ENCODE results near the gene ARHGDIG. TPM values are rescaled to one million over a fixed set of nuclear protein-coding genes. Genes with fewer than 3 reads are reported as not detected.

The ARHGDIG gene
- total and polyA plus RNA-seq, 2 experiments from 2014 or later, result 0.78 to 1.0 TPM

DNA sequence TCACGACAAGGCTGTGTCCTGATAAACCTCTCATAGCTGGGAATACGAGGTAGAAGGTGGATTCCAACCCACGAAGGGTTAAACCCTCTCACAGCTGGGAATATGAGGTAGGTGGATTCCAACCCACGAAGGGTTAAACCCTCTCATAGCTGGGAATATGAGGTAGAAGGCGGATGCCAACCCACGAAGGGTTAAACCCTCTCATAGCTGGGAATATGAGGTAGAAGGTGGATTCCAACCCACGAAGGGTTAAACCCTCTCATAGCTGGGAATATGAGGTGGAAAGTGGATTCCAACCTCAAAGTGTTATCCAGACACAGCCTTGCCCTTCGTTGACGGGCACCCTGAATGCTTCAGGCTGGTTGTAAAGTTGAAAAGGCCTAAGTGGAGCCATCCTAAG is 41.1 kb downstream of the ARHGDIG start:
- Histone ChIP-seq H3K27me3 (ENCODE audit: insufficient read depth) (no peaks in the 10 kb centered on the region), H3K4me1 (ENCODE audit: insufficient read depth) (peaks cover 7% of the 10 kb centered on the region; the same call in 1 of the 2 replicates), H2AFZ (no peak overlapping the region), H3K27ac (ENCODE audit: low read depth) (no peak overlapping the region), H4K20me1 (replicated peaks; ENCODE audit: insufficient read depth) (peaks cover 45% of the 10 kb centered on the region), H3K4me2 (no peak overlapping the region), H3K36me3 (ENCODE audit: insufficient read depth) (no peaks in the 10 kb centered on the region), H3K4me3 (no peak overlapping the region), H3F3A (replicated peaks; ENCODE audit: low read depth) (peaks cover 7% of the 10 kb centered on the region), H3K79me2 (replicated peaks; ENCODE audit: insufficient read depth) (peaks cover 94% of the 10 kb centered on the region), H3K9me2 (ENCODE audit: insufficient read depth) (no peaks in the 10 kb centered on the region)
- no peak for ATAC-seq
- no peaks in the 10 kb centered on the region for H3K9me3 Mint-ChIP-seq
- peaks cover 40% of the 10 kb centered on the region for H3K4me1 Mint-ChIP-seq
- H3K4me3 Mint-ChIP-seq, result no peak overlapping the region
- no peak overlapping the region for H3K27ac Mint-ChIP-seq
- no peak for TF ChIP-seq STAT1 (IDR thresholded peaks at IDR 0.05; ENCODE audit: unreplicated experiment)
- TF ChIP-seq ZNF331 (CRISPR knock-in tag; IDR thresholded peaks at IDR 0.05; ENCODE audit: low read depth), result no peak
- TF ChIP-seq, protein P1, sequence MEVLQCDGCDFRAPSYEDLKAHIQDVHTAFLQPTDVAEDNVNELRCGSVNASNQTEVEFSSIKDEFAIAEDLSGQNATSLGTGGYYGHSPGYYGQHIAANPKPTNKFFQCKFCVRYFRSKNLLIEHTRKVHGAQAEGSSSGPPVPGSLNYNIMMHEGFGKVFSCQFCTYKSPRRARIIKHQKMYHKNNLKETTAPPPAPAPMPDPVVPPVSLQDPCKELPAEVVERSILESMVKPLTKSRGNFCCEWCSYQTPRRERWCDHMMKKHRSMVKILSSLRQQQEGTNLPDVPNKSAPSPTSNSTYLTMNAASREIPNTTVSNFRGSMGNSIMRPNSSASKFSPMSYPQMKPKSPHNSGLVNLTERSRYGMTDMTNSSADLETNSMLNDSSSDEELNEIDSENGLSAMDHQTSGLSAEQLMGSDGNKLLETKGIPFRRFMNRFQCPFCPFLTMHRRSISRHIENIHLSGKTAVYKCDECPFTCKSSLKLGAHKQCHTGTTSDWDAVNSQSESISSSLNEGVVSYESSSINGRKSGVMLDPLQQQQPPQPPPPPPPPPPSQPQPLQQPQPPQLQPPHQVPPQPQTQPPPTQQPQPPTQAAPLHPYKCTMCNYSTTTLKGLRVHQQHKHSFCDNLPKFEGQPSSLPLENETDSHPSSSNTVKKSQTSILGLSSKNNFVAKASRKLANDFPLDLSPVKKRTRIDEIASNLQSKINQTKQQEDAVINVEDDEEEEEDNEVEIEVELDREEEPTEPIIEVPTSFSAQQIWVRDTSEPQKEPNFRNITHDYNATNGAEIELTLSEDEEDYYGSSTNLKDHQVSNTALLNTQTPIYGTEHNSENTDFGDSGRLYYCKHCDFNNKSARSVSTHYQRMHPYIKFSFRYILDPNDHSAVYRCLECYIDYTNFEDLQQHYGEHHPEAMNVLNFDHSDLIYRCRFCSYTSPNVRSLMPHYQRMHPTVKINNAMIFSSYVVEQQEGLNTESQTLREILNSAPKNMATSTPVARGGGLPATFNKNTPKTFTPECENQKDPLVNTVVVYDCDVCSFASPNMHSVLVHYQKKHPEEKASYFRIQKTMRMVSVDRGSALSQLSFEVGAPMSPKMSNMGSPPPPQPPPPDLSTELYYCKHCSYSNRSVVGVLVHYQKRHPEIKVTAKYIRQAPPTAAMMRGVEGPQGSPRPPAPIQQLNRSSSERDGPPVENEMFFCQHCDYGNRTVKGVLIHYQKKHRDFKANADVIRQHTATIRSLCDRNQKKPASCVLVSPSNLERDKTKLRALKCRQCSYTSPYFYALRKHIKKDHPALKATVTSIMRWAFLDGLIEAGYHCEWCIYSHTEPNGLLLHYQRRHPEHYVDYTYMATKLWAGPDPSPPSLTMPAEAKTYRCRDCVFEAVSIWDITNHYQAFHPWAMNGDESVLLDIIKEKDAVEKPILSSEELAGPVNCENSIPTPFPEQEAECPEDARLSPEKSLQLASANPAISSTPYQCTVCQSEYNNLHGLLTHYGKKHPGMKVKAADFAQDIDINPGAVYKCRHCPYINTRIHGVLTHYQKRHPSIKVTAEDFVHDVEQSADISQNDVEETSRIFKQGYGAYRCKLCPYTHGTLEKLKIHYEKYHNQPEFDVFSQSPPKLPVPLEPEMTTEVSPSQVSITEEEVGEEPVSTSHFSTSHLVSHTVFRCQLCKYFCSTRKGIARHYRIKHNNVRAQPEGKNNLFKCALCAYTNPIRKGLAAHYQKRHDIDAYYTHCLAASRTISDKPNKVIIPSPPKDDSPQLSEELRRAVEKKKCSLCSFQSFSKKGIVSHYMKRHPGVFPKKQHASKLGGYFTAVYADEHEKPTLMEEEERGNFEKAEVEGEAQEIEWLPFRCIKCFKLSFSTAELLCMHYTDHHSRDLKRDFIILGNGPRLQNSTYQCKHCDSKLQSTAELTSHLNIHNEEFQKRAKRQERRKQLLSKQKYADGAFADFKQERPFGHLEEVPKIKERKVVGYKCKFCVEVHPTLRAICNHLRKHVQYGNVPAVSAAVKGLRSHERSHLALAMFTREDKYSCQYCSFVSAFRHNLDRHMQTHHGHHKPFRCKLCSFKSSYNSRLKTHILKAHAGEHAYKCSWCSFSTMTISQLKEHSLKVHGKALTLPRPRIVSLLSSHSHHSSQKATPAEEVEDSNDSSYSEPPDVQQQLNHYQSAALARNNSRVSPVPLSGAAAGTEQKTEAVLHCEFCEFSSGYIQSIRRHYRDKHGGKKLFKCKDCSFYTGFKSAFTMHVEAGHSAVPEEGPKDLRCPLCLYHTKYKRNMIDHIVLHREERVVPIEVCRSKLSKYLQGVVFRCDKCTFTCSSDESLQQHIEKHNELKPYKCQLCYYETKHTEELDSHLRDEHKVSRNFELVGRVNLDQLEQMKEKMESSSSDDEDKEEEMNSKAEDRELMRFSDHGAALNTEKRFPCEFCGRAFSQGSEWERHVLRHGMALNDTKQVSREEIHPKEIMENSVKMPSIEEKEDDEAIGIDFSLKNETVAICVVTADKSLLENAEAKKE (CRISPR knock-in tag; IDR thresholded peaks at IDR 0.05), result no peak
- no peak for TF ChIP-seq CREB1 (CRISPR knock-in tag; IDR thresholded peaks at IDR 0.05; ENCODE audit: low read depth)
- no peak for TF ChIP-seq ZNF114 (CRISPR knock-in tag; IDR thresholded peaks at IDR 0.05)
- no peak for TF ChIP-seq NANOG (IDR thresholded peaks at IDR 0.05; ENCODE audit: borderline replicate concordance)
- no peak for TF ChIP-seq EZH2 (IDR thresholded peaks at IDR 0.05; ENCODE audit: low read depth, unreplicated experiment)
- no peak for TF ChIP-seq JUNB (IDR thresholded peaks at IDR 0.05; ENCODE audit: unreplicated experiment)
- no peak for TF ChIP-seq REST (IDR thresholded peaks at IDR 0.05; ENCODE audit: unreplicated experiment)
- no peak for TF ChIP-seq CTCF (conservative IDR thresholded peaks at IDR 0.05; ENCODE audit: low read depth in 2 of 2)
- TF ChIP-seq, protein P2, sequence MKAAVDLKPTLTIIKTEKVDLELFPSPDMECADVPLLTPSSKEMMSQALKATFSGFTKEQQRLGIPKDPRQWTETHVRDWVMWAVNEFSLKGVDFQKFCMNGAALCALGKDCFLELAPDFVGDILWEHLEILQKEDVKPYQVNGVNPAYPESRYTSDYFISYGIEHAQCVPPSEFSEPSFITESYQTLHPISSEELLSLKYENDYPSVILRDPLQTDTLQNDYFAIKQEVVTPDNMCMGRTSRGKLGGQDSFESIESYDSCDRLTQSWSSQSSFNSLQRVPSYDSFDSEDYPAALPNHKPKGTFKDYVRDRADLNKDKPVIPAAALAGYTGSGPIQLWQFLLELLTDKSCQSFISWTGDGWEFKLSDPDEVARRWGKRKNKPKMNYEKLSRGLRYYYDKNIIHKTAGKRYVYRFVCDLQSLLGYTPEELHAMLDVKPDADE (IDR thresholded peaks at IDR 0.05), result no peak
- no peak for TF ChIP-seq EZH2phosphoT487 (IDR thresholded peaks at IDR 0.05; ENCODE audit: unreplicated experiment)
- no peak for TF ChIP-seq POLR2AphosphoS5 (IDR thresholded peaks at IDR 0.05; ENCODE audit: low read depth)
- DNase-seq (ENCODE audit: low spot score), result no peak
- peaks cover 9% of the 10 kb centered on the region for H3K27me3 Mint-ChIP-seq (ENCODE audit: insufficient read depth, low read depth, poor library complexity)
- H3K36me3 Mint-ChIP-seq (ENCODE audit: low read depth), result peaks cover 14% of the 10 kb centered on the region; the same call in 2 of the 3 replicates

All from GM23338 (cell line).